Loucy (cell line): ENCODE data around the gene HECA.

ENCODE experiments used
- H2AFZ ChIP-seq: fragments of 200-600 bp; sonication (generic); 2 replicates; pipeline ENCODE4 v1.6.0; 2016; ENCODE audit warnings: antibody characterized with exemption, mild to moderate bottlenecking, low read length, moderate library complexity
- H3F3A ChIP-seq: fragments of 200-600 bp; 2 replicates; pipeline ENCODE4 v1.6.0; 2016; ENCODE audit warnings: antibody characterized with exemption, low read depth, mild to moderate bottlenecking
- H3K27me3 ChIP-seq: fragments of 200-600 bp; sonication (generic); 2 replicates; pipeline ENCODE4 v1.6.1; 2014; ENCODE audit warnings: low read length, mild to moderate bottlenecking; ENCODE audit not compliant: insufficient read depth, poor library complexity, severe bottlenecking
- H3K36me3 ChIP-seq: fragments of 200-600 bp; sonication (generic); 2 replicates; pipeline ENCODE4 v1.6.1; 2016; ENCODE audit warnings: low read length; ENCODE audit not compliant: insufficient read depth
- H3K4me1 ChIP-seq: fragments of 200-600 bp; sonication (generic); 2 replicates; pipeline ENCODE4 v1.5.1; 2014; ENCODE audit warnings: low read length, mild to moderate bottlenecking; ENCODE audit not compliant: insufficient read depth, poor library complexity, severe bottlenecking
- H3K4me2 ChIP-seq: fragments of 200-600 bp; sonication (generic); 2 replicates; pipeline ENCODE4 v1.6.0; 2014; ENCODE audit warnings: antibody characterized with exemption, low read length, low read depth, mild to moderate bottlenecking; ENCODE audit not compliant: poor library complexity, severe bottlenecking
- H3K4me3 ChIP-seq: fragments of 200-600 bp; sonication (generic); 2 replicates; pipeline ENCODE4 v1.5.1; 2014; ENCODE audit warnings: low read length, mild to moderate bottlenecking, mixed read lengths; ENCODE audit not compliant: poor library complexity, severe bottlenecking
- H3K79me2 ChIP-seq: fragments of 200-600 bp; sonication (generic); 2 replicates; pipeline ENCODE4 v1.6.1; 2014; ENCODE audit warnings: low read length; ENCODE audit not compliant: insufficient read depth
- H3K9ac ChIP-seq: fragments of 200-600 bp; sonication (generic); 2 replicates; pipeline ENCODE4 v1.6.0; 2014; ENCODE audit warnings: mild to moderate bottlenecking, low read depth, low read length, moderate library complexity; ENCODE audit not compliant: poor library complexity, severe bottlenecking
- H3K9me2 ChIP-seq: fragments of 200-600 bp; sonication (generic); replicated peaks from 2 replicates; pipeline ENCODE4 v1.6.1; 2016; ENCODE audit warnings: low read depth, low read length, mixed read lengths
- H3K9me3 ChIP-seq: fragments of 200-600 bp; sonication (generic); 2 replicates; pipeline ENCODE4 v1.6.1; 2014; ENCODE audit warnings: mild to moderate bottlenecking, antibody characterized with exemption, low read length, low read depth; ENCODE audit not compliant: insufficient read depth
- H4K20me1 ChIP-seq: fragments of 200-600 bp; sonication (generic); 2 replicates; pipeline ENCODE4 v1.6.0; 2014; ENCODE audit warnings: antibody characterized with exemption, low read length, mild to moderate bottlenecking; ENCODE audit not compliant: insufficient read depth, poor library complexity, severe bottlenecking
- EZH2phosphoT487 ChIP-seq: fragments of 200-600 bp; IDR thresholded peaks from 2 replicates; pipeline ENCODE4 v1.6.1; 2018; ENCODE audit warnings: antibody characterized with exemption, mild to moderate bottlenecking, moderate library complexity, borderline replicate concordance
- TF ChIP-seq, protein P1 (sequence below): fragments of 200-600 bp; sonication (generic); conservative IDR thresholded peaks from 2 replicates; pipeline ENCODE4 v1.5.1; 2014; ENCODE audit warnings: mild to moderate bottlenecking, antibody characterized with exemption, low read length

HECA gene

DNA sequence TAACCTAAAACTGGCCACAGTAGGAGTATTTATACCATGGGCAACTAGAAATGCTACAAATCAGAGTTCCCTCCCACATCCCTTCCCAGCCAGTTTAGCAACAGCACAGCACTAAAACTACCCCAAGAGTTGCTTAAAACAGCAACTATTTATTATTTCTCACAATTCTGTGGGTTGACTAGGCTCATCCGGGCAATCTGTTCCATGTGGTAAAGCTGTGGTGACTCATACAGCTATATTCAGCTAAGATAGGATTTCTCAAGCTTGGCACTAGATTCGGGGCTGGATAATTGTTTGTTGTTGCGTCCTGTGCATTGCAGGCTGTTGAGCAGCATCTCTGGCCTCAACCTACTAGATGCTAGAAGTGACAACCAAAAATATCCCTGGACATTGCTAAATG lies 8.6 kb upstream of the HECA start:
- Histone ChIP-seq H3K27me3 (no peaks in the 10 kb centered on the region), H3K9me3 (no peaks in the 10 kb centered on the region), H3K79me2 (no peaks in the 10 kb centered on the region), H3K36me3 (no peaks in the 10 kb centered on the region), H4K20me1 (no peaks in the 10 kb centered on the region), H3K9me2 (no peaks in the 10 kb centered on the region), H2AFZ (no peak overlapping the region), H3K4me3 (no peak overlapping the region), H3F3A (no peaks in the 10 kb centered on the region), H3K9ac (no peak overlapping the region), H3K4me2 (no peak overlapping the region), H3K4me1 (peaks cover 11% of the 10 kb centered on the region)
- TF ChIP-seq EZH2phosphoT487, result no peak
- TF ChIP-seq, protein P1, sequence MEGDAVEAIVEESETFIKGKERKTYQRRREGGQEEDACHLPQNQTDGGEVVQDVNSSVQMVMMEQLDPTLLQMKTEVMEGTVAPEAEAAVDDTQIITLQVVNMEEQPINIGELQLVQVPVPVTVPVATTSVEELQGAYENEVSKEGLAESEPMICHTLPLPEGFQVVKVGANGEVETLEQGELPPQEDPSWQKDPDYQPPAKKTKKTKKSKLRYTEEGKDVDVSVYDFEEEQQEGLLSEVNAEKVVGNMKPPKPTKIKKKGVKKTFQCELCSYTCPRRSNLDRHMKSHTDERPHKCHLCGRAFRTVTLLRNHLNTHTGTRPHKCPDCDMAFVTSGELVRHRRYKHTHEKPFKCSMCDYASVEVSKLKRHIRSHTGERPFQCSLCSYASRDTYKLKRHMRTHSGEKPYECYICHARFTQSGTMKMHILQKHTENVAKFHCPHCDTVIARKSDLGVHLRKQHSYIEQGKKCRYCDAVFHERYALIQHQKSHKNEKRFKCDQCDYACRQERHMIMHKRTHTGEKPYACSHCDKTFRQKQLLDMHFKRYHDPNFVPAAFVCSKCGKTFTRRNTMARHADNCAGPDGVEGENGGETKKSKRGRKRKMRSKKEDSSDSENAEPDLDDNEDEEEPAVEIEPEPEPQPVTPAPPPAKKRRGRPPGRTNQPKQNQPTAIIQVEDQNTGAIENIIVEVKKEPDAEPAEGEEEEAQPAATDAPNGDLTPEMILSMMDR, result no peak

- Histone ChIP-seq H3K9ac (no peak overlapping the region), H3K4me3 (no peak overlapping the region), H3K4me2 (no peak overlapping the region), H3K36me3 (no peaks in the 10 kb centered on the region), H3K4me1 (peaks cover 11% of the 10 kb centered on the region), H4K20me1 (no peaks in the 10 kb centered on the region), H2AFZ (no peak overlapping the region), H3K9me3 (no peaks in the 10 kb centered on the region), H3K79me2 (no peaks in the 10 kb centered on the region), H3K9me2 (no peaks in the 10 kb centered on the region), H3K27me3 (no peaks in the 10 kb centered on the region), H3F3A (no peaks in the 10 kb centered on the region)
- TF ChIP-seq, protein P1, result no peak
- no peak for TF ChIP-seq EZH2phosphoT487
Measured at GRCh38 chr6:139126931-139127330, 7.9 kb upstream of the HECA start.

GRCh38 chr6:139129284-139129683 lies 5.6 kb upstream of the HECA start:
- Histone ChIP-seq H3K36me3 (no peaks in the 10 kb centered on the region), H4K20me1 (no peaks in the 10 kb centered on the region), H3K9ac (no peak overlapping the region), H3K4me2 (no peak overlapping the region), H3K4me1 (peaks cover 11% of the 10 kb centered on the region), H3K9me3 (no peaks in the 10 kb centered on the region), H3F3A (peaks cover 5% of the 10 kb centered on the region; the same call in 1 of the 2 replicates), H3K4me3 (no peak overlapping the region), H2AFZ (no peak overlapping the region), H3K79me2 (no peaks in the 10 kb centered on the region), H3K27me3 (no peaks in the 10 kb centered on the region), H3K9me2 (no peaks in the 10 kb centered on the region)
- no peak for TF ChIP-seq EZH2phosphoT487
- TF ChIP-seq, protein P1, result no peak
